ENCODE measurements around the gene ANKRD28.

DNA sequence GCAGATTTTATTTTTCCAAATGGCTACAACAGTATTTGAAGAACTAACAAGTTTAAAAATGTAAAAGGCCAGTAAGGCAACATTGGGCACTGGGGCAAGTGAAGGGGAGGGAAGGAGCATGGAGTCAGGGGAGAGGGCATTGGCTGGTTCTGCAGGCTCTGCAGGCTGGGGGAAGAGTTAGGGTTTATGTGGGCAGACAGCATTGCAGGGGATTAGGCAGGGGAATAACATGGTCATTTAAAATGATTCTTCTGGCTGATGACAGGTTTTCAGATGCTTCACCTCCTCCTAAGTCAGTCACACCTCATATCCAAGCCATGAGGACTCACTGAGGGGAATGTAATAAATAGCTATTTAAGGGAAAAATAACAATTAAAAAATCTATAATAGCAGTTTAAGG is 143.7 kb downstream of the ANKRD28 start:
- TF ChIP-seq, protein P1, sequence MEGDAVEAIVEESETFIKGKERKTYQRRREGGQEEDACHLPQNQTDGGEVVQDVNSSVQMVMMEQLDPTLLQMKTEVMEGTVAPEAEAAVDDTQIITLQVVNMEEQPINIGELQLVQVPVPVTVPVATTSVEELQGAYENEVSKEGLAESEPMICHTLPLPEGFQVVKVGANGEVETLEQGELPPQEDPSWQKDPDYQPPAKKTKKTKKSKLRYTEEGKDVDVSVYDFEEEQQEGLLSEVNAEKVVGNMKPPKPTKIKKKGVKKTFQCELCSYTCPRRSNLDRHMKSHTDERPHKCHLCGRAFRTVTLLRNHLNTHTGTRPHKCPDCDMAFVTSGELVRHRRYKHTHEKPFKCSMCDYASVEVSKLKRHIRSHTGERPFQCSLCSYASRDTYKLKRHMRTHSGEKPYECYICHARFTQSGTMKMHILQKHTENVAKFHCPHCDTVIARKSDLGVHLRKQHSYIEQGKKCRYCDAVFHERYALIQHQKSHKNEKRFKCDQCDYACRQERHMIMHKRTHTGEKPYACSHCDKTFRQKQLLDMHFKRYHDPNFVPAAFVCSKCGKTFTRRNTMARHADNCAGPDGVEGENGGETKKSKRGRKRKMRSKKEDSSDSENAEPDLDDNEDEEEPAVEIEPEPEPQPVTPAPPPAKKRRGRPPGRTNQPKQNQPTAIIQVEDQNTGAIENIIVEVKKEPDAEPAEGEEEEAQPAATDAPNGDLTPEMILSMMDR (IDR thresholded peaks at IDR 0.05) = no peak
- no peak for TF ChIP-seq POLR2A (IDR thresholded peaks at IDR 0.05)

All from breast epithelium (tissue), 3 donors.